GM12878 (cell line): ENCODE data around the gene ZNF396. TPM values are rescaled to one million over a fixed set of nuclear protein-coding genes. Genes with fewer than 3 reads are reported as not detected.

Experiments
- ATAC-seq: fragments of 200-7000 bp; cut with Tn5 transposase; 3 replicates; pipeline ENCODE4 v1.9.1; 2020; ENCODE audit warnings: mild to moderate bottlenecking, moderate library complexity
- BruUV-seq: library from RNA; stranded (reverse); fragments of 400-500 nt; replicated peaks from 2 replicates; lab custom pipeline; 2021; lab: Mats Ljungman, UMichigan
- CTCF ChIA-PET: fragments of 300-600 bp; sonication (Branson Sonifier 250); formaldehyde crosslinking; extraction: SDS; loops from one replicate; lab custom pipeline; 2021; ENCODE audit warnings: inconsistent platforms; lab: Yijun Ruan, JAX
- POLR2A ChIA-PET: fragments of 350-600 bp; formaldehyde crosslinking; extraction: SDS; loops from one replicate; lab custom pipeline; 2021; ENCODE audit warnings: inconsistent platforms; lab: Charles Lee
- RAD21 ChIA-PET: fragments of 300-600 bp; sonication (Branson Sonifier 250); formaldehyde crosslinking; loops from one replicate; lab custom pipeline; 2023; ENCODE audit warnings: antibody characterized with exemption; ENCODE audit not compliant: unreplicated experiment; lab: Charles Lee
- SMC1A ChIA-PET: fragments of 300-600 bp; sonication (Branson Sonifier 250); formaldehyde crosslinking; loops from one replicate; lab custom pipeline; 2023; ENCODE audit not compliant: unreplicated experiment, uncharacterized antibody; lab: Charles Lee
- DNase-seq: peaks from one replicate; pipeline ENCODE4 v3.0.0-alpha.2; 2011; ENCODE audit warnings: low read depth, low spot score
- FAIRE-seq: peaks from 3 replicates; lab custom pipeline; 2011; peaks lifted over from hg19 to GRCh38; lab: Jason Lieb, UNC
- H2AFZ ChIP-seq: 2 replicates; pipeline ENCODE4 v1.6.0; 2011; ENCODE audit warnings: low read depth, low read length, control low read depth; ENCODE audit not compliant: control insufficient read depth
- H3K27ac ChIP-seq: 2 replicates; pipeline ENCODE4 v1.5.1; 2011; ENCODE audit warnings: control low read depth; ENCODE audit not compliant: control insufficient read depth, insufficient read depth
- H3K27me3 ChIP-seq, 2 experiments: replicated peaks in 1 of 2; 2 replicates each; pipeline versions ENCODE4 v1.6.0 to v1.6.1; 2011; ENCODE audit warnings: low read length in 1 of 2; ENCODE audit not compliant: control insufficient read depth in 2 of 2, insufficient read depth in 2 of 2
- H3K36me3 ChIP-seq, 2 experiments: 2 replicates each; pipeline ENCODE4 v1.5.1; 2011; ENCODE audit warnings: low read length in 1 of 2; ENCODE audit not compliant: control insufficient read depth in 2 of 2, insufficient read depth in 2 of 2
- H3K4me1 ChIP-seq: 2 replicates; pipeline ENCODE4 v1.6.1; 2011; ENCODE audit warnings: mild to moderate bottlenecking, low read length, moderate library complexity, mixed read lengths; ENCODE audit not compliant: control insufficient read depth, insufficient read depth
- H3K4me2 ChIP-seq: 2 replicates; pipeline ENCODE4 v1.6.0; 2011; ENCODE audit warnings: control low read depth; ENCODE audit not compliant: control insufficient read depth, insufficient read depth
- H3K4me3 ChIP-seq: fragments of 200-600 bp; sonication (generic); 2 replicates; pipeline ENCODE4 v1.5.1; 2016
- H3K79me2 ChIP-seq: 2 replicates; pipeline ENCODE4 v1.6.0; 2011; ENCODE audit warnings: low read length; ENCODE audit not compliant: control insufficient read depth, insufficient read depth
- H3K9ac ChIP-seq: 2 replicates; pipeline ENCODE4 v1.8.0; 2011; ENCODE audit warnings: low read length, control low read depth, mixed read lengths; ENCODE audit not compliant: control insufficient read depth, insufficient read depth
- H3K9me3 ChIP-seq: replicated peaks from 3 replicates; pipeline ENCODE4 v1.5.1; 2011; ENCODE audit warnings: mild to moderate bottlenecking, low read length; ENCODE audit not compliant: control insufficient read depth, insufficient read depth
- H4K20me1 ChIP-seq: 2 replicates; pipeline ENCODE4 v1.6.0; 2011; ENCODE audit not compliant: control insufficient read depth, insufficient read depth
- BHLHE40 ChIP-seq, 2 experiments: fragments of 450-650 bp in 1 of 2; IDR thresholded peaks; 2 replicates each; pipeline ENCODE4 v1.6.1; 2011 to 2017; ENCODE audit warnings: low read depth in 2 of 2, borderline replicate concordance in 1 of 2, improper control_type of control experiment in 1 of 2, low read length in 1 of 2, mild to moderate bottlenecking in 1 of 2
- HCFC1 ChIP-seq: fragments of 150-350 bp; IDR thresholded peaks from 2 replicates; pipeline ENCODE4 v1.6.1; 2014; ENCODE audit warnings: low read length
- MEF2B ChIP-seq: fragments of 450-650 bp; IDR thresholded peaks from 2 replicates; pipeline ENCODE4 v1.6.1; 2018; ENCODE audit warnings: mild to moderate bottlenecking, moderate library complexity; ENCODE audit not compliant: partially characterized antibody, poor library complexity, severe bottlenecking
- MXI1 ChIP-seq: fragments of 150-350 bp; IDR thresholded peaks from 2 replicates; pipeline ENCODE4 v1.6.1; 2011; ENCODE audit warnings: low read depth, mild to moderate bottlenecking, inconsistent platforms, low read length, improper control_type of control experiment
- MYC ChIP-seq: IDR thresholded peaks from 2 replicates; pipeline ENCODE4 v1.6.1; 2011; ENCODE audit warnings: mild to moderate bottlenecking, low read length, moderate library complexity, inconsistent platforms; ENCODE audit not compliant: insufficient read depth, insufficient replicate concordance, insufficient read length, severe bottlenecking
- RB1 ChIP-seq: fragments of 450-650 bp; formaldehyde crosslinking; IDR thresholded peaks from 2 replicates; pipeline ENCODE4 v1.6.1; 2017; ENCODE audit warnings: mild to moderate bottlenecking, borderline replicate concordance
- YY1 ChIP-seq: IDR thresholded peaks from 2 replicates; pipeline ENCODE4 v1.6.1; 2011; ENCODE audit warnings: low read depth, mild to moderate bottlenecking, low read length
- ZBED1 ChIP-seq: IDR thresholded peaks from 2 replicates; pipeline ENCODE4 v1.6.1; 2016; ENCODE audit warnings: borderline replicate concordance
- ZNF384 ChIP-seq: IDR thresholded peaks from 2 replicates; pipeline ENCODE4 v1.6.1; 2012; ENCODE audit warnings: low read depth, mild to moderate bottlenecking, low read length, improper control_type of control experiment, borderline replicate concordance
- ZZZ3 ChIP-seq: IDR thresholded peaks from 2 replicates; pipeline ENCODE4 v1.6.1; 2011; ENCODE audit warnings: low read depth; ENCODE audit not compliant: control insufficient read depth, insufficient read length
- WGBS: methylation state at CpG from one replicate; pipeline ENCODE4 v1.1.6; 2016; ENCODE audit warnings: low lambda C conversion rate; ENCODE audit not compliant: insufficient replicate concordance, insufficient coverage; ENCODE audit errors: missing lambda C conversion rate; 5-methylcytosine and 5-hydroxymethylcytosine counted together
- in situ Hi-C: fragments of 300-500 bp; cut with MboI; formaldehyde crosslinking; loops from 9 replicates; pipeline ENCODE4 v1.14.3; 2018; ENCODE audit warnings: mixed read lengths
- intact Hi-C: fragments of 100-400 bp; cut with micrococcal nuclease; formaldehyde crosslinking; loops from one replicate; pipeline ENCODE4 v1.14.2; 2022; ENCODE audit not compliant: unreplicated experiment
- polyA plus RNA-seq, 11 experiments: library from polyadenylated mRNA; depleted of rRNA in 4 of 11; unstranded in 6 of 11; stranded (reverse) in 5 of 11; fragments of >200 nt; fragmentation: Nextera tagmentation in 4 of 11; fragmentation: Illumina TruSeq in 1 of 11; extraction: Ambion mirVana in 4 of 11; extraction: Trizol in 1 of 11; gene quantifications; 1 replicate in 1 of 11; 2 replicates in 10 of 11; pipeline versions ENCODE4 v1.2.1 to v1.2.3, GENCODE V29; 2011 to 2016; ENCODE audit warnings: inconsistent platforms in 2 of 11, missing spikeins in 2 of 11, low read depth in 1 of 11
- total RNA-seq, 4 experiments: library from RNA; depleted of rRNA in 3 of 4; stranded (reverse); fragments of >200 nt in 3 of 4; fragmentation: Illumina TruSeq in 1 of 4; extraction: Trizol in 1 of 4; gene quantifications; 2 replicates each; pipeline versions ENCODE4 v1.2.1 to v1.2.3, GENCODE V29; 2013 to 2021
- TF ChIP-seq, protein P1 (sequence below): IDR thresholded peaks from 2 replicates; pipeline ENCODE4 v1.6.1; 2011; ENCODE audit warnings: low read depth, low read length, improper control_type of control experiment, borderline replicate concordance
- TF ChIP-seq, protein P2 (sequence below): IDR thresholded peaks from 2 replicates; pipeline ENCODE4 v1.6.1; 2012; ENCODE audit warnings: low read depth, low read length, improper control_type of control experiment
- TF ChIP-seq, protein P3 (sequence below): fragments of 450-650 bp; formaldehyde crosslinking; IDR thresholded peaks from 2 replicates; pipeline ENCODE4 v1.4.0; 2022; ENCODE audit warnings: mild to moderate bottlenecking, moderate library complexity
- TF ChIP-seq, protein P4 (sequence below): fragments of 150-350 bp; IDR thresholded peaks from 2 replicates; pipeline ENCODE4 v1.6.1; 2014; ENCODE audit warnings: mild to moderate bottlenecking, low read depth, low read length

Gene ZNF396
- total and polyA plus RNA-seq, 10 of the 15 experiments (the other 5 are each of a cell fraction or from before 2014, with no cell fraction given) = 0.14 to 0.79 (median 0.47) TPM

DNA sequence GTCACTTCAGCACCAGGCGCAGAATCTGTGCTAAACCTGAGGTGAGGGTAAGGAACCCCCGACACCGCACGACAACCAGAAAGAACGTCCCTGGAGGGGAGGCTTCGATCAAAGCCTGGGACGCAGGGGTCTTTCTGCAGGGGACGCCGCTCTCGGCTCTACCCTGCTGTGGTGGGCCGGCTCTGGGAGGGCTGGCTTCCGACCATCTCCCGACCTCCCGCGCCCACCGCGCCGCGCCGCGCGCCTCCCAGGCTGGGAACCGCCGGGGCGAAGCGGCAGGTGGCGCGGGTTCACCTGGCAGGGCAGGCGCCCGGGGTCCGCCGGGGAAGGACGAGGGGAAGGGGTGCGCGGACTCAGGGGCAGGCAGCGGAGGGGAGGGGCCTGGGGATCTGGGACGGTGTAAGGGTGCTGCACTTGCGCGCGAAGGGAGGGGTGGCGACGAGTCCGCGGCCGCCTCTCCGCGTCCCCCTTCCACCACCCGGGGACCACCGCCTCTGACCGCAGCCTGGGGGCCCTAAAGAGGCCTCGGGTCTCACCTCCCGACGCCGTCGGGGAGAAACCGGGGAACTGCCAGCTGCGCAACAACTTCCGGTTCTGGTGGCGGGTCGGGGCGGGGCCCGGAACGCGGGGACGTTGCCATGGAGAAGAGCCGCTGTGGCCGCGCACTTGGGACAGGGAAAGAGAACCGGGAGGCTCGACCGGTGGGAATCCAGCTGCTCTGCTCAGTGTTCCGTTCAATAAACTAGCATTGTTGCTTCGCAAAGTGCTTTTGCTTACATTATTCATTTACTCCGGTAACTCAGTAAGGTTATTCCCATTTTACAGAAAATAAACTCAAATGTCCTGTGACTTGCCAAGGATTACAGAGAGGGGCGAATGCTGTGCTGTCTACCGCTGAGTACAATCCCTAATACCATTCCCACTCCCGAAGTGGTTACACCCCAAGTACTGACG lies at the start of gene ZNF396 (continued):
- TF ChIP-seq MXI1 = peak; percentile 35; the same call in 1 of the 2 replicates

DNA sequence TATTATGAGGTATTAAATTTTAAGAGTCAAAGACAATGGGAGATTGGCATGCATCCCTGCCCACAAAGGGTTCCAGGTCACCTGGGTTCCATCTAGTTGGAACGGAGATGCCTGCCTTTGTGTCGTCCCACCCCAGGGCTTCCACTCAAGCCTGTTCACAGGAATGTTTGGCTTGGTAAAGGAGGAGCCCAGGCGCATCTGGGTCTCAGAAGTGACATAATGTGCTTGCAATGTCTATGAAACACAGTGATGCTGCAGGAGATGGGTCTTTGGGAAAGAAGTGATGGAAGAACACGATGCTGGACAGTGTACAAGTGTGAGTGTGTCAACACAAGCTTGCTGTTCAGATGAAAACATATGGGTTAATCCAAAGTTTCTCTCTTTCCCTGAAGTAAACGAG lies 49.6 kb upstream of the ZNF396 start:
- DNase-seq (no peak), FAIRE-seq (no peak)
- SMC1A ChIA-PET = interaction anchor here (0.7 to 2.4 kb wide), 5 partner anchors 12 to 68 kb away, joined by 3 to 7 read pairs (median 3); no protein-coding TSS in a partner anchor
- no TSS peak for BruUV-seq
- Histone ChIP-seq H3K27me3 (no peaks in the 10 kb centered on the region), H3K4me2 (no peak overlapping the region), H3K4me3 (no peak overlapping the region), H3K9ac (no peak overlapping the region)
- in situ Hi-C loops = no loop called here
- TF ChIP-seq RB1 (no peak), ZNF384 (no peak), HCFC1 (no peak), YY1 (no peak), BHLHE40 (IDR thresholded peaks at IDR 0.05; ENCODE audit: borderline replicate concordance in 1 of 2, low read depth in 2 of 2, low read length in 1 of 2) (no peak), ZZZ3 (no peak), ZBED1 (no peak), MYC (no peak), MEF2B (no peak)
- TF ChIP-seq, protein P1, sequence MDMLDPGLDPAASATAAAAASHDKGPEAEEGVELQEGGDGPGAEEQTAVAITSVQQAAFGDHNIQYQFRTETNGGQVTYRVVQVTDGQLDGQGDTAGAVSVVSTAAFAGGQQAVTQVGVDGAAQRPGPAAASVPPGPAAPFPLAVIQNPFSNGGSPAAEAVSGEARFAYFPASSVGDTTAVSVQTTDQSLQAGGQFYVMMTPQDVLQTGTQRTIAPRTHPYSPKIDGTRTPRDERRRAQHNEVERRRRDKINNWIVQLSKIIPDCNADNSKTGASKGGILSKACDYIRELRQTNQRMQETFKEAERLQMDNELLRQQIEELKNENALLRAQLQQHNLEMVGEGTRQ = no peak
- TF ChIP-seq, protein P2, sequence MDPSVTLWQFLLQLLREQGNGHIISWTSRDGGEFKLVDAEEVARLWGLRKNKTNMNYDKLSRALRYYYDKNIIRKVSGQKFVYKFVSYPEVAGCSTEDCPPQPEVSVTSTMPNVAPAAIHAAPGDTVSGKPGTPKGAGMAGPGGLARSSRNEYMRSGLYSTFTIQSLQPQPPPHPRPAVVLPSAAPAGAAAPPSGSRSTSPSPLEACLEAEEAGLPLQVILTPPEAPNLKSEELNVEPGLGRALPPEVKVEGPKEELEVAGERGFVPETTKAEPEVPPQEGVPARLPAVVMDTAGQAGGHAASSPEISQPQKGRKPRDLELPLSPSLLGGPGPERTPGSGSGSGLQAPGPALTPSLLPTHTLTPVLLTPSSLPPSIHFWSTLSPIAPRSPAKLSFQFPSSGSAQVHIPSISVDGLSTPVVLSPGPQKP = no peak
- TF ChIP-seq, protein P3, sequence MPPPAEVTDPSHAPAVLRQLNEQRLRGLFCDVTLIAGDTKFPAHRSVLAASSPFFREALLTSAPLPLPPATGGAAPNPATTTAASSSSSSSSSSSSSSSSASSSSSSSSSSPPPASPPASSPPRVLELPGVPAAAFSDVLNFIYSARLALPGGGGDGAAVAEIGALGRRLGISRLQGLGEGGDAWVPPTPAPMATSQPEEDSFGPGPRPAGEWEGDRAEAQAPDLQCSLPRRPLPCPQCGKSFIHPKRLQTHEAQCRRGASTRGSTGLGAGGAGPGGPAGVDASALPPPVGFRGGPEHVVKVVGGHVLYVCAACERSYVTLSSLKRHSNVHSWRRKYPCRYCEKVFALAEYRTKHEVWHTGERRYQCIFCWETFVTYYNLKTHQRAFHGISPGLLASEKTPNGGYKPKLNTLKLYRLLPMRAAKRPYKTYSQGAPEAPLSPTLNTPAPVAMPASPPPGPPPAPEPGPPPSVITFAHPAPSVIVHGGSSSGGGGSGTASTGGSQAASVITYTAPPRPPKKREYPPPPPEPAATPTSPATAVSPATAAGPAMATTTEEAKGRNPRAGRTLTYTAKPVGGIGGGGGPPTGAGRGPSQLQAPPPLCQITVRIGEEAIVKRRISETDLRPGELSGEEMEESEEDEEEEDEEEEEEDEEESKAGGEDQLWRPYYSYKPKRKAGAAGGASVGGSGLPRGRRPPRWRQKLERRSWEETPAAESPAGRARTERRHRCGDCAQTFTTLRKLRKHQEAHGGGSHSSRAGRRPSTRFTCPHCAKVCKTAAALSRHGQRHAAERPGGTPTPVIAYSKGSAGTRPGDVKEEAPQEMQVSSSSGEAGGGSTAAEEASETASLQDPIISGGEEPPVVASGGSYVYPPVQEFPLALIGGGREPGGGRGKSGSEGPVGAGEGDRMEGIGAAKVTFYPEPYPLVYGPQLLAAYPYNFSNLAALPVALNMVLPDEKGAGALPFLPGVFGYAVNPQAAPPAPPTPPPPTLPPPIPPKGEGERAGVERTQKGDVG (CRISPR knock-in tag) = no peak
- TF ChIP-seq, protein P4, sequence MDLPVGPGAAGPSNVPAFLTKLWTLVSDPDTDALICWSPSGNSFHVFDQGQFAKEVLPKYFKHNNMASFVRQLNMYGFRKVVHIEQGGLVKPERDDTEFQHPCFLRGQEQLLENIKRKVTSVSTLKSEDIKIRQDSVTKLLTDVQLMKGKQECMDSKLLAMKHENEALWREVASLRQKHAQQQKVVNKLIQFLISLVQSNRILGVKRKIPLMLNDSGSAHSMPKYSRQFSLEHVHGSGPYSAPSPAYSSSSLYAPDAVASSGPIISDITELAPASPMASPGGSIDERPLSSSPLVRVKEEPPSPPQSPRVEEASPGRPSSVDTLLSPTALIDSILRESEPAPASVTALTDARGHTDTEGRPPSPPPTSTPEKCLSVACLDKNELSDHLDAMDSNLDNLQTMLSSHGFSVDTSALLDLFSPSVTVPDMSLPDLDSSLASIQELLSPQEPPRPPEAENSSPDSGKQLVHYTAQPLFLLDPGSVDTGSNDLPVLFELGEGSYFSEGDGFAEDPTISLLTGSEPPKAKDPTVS = no peak
- TF ChIP-seq, all 136 proteins: peak for 0
- CTCF ChIA-PET = no interaction called here
- WGBS = 64% methylated on average over 5 of the region's 5 CpGs
- POLR2A ChIA-PET = interaction anchor here (0.6 kb wide), 1 partner anchor 16 kb away, joined by 9 read pairs; no protein-coding TSS in a partner anchor
- Histone ChIP-seq H3K79me2 (no peaks in the 10 kb centered on the region), H2AFZ (no peak overlapping the region), H3K36me3 (no peaks in the 10 kb centered on the region), H3K27ac (no peak overlapping the region), H3K9me3 (no peaks in the 10 kb centered on the region), H4K20me1 (no peaks in the 10 kb centered on the region), H3K4me1 (no peaks in the 10 kb centered on the region)
- no peak for ATAC-seq
- RAD21 ChIA-PET = no interaction called here
- intact Hi-C loops = no loop called here
